Colonic mucosa (tissue), 4 donors: ENCODE results near the gene DHX57. TPM values are rescaled to one million over a fixed set of nuclear protein-coding genes. Genes with fewer than 3 reads are reported as not detected.

ENCODE experiments used
- DNase-seq: peaks from one replicate; pipeline ENCODE4 v3.0.0-alpha.2; 2020
- H3K27ac ChIP-seq: fragments of 200-600 bp; one replicate; pipeline ENCODE4 v1.8.0; 2021
- H3K27me3 ChIP-seq: fragments of 200-600 bp; one replicate; pipeline ENCODE4 v1.8.0; 2021
- H3K36me3 ChIP-seq: fragments of 200-600 bp; one replicate; pipeline ENCODE4 v1.8.0; 2021
- H3K4me1 ChIP-seq: fragments of 200-600 bp; one replicate; pipeline ENCODE4 v1.8.0; 2021; ENCODE audit warnings: mild to moderate bottlenecking
- H3K4me3 ChIP-seq: fragments of 200-600 bp; one replicate; pipeline ENCODE4 v1.8.0; 2021
- H3K9ac ChIP-seq, 2 donors: one replicate each; pipeline ENCODE4 v1.7.0; 2013; ENCODE audit warnings: control low read depth in 2 of 2, low read depth in 2 of 2, low read length in 2 of 2
- H3K9me3 ChIP-seq: fragments of 200-600 bp; one replicate; pipeline ENCODE4 v1.8.0; 2021
- CTCF ChIP-seq: fragments of 200-600 bp; IDR thresholded peaks from one replicate; pipeline ENCODE4 v1.8.0; 2022; ENCODE audit warnings: antibody characterized with exemption, mild to moderate bottlenecking
- intact Hi-C: fragments of 100-400 bp; cut with DNase I; formaldehyde crosslinking; loops from one replicate; pipeline ENCODE4 v1.14.1; 2022
- total RNA-seq, 2 donors: library from RNA; stranded (reverse); fragmentation: NEBNext Ultra II Directional in 1 of 2; extraction: Animal tissue kit (Norgen Biotek cat#: 25700) in 1 of 2; gene quantifications; one replicate each; pipeline ENCODE4 v1.2.1, GENCODE V29; 2021
- donor health status: healthy.
- donor health status: DM: no; HTN: no; CAD: no.
- donor health status: DM: no; HTN: no; CAD: no.

DHX57 gene
- total RNA-seq, 2 donors from 2014 or later, result 7.9 to 14.7 TPM

- intact Hi-C loops, result no loop called here
- peaks cover 4% of the 10 kb centered on the region for H3K36me3 ChIP-seq
Observed at GRCh38 chr2:38748943-38749804, 126.6 kb downstream of the DHX57 start.

GRCh38 chr2:38748391-38748790, 127.3 kb downstream of the DHX57 start:
- no peak for TF ChIP-seq CTCF
- Histone ChIP-seq H3K27me3 (no peaks in the 10 kb centered on the region), H3K36me3 (peaks cover 4% of the 10 kb centered on the region), H3K9me3 (no peaks in the 10 kb centered on the region), H3K4me3 (no peak overlapping the region), H3K27ac (no peak overlapping the region), H3K9ac (no peak overlapping the region), H3K4me1 (peaks cover 15% of the 10 kb centered on the region)
- no peak for DNase-seq
- intact Hi-C loops, result no loop called here

More at GRCh38 chr2:38748943-38749804, 126.6 kb downstream of the DHX57 start:
- Histone ChIP-seq H3K9ac (peak overlapping the region; percentile 83 to 98), H3K4me1 (peaks cover 11% of the 10 kb centered on the region), H3K27ac (no peak overlapping the region), H3K9me3 (no peaks in the 10 kb centered on the region), H3K27me3 (no peaks in the 10 kb centered on the region), H3K4me3 (peak overlapping the region; percentile 73)
- no peak for TF ChIP-seq CTCF
- DNase-seq, result no peak

DNA sequence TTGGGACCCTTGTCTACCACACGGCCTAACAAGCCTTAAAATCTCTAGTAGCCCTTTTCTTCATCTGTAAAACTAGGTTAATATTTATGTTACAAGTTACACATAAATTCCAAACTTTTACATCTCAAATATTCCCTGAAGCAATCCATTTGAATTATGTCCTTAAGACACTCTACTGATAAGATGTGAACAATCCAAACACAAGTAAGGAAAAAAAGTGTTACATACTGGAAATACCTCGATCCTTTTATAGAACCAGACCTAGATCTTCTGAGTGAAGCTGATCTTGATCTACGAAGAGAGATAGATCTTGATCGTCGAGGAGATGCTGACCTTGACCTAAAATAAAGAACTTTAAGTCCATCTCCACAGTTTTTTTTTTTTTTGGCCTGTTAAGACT, 127.9 kb downstream of the DHX57 start:
- peaks cover 4% of the 10 kb centered on the region for H3K36me3 ChIP-seq
- no peak for TF ChIP-seq CTCF
- H3K27ac ChIP-seq, result no peak overlapping the region
- DNase-seq, result no peak
- H3K9me3 ChIP-seq, result no peaks in the 10 kb centered on the region
- intact Hi-C loops, result no loop called here
- H3K4me1 ChIP-seq, result peaks cover 18% of the 10 kb centered on the region
- peak overlapping the region in 1 of 2 donors; percentile 9 for H3K9ac ChIP-seq
- H3K4me3 ChIP-seq, result no peak overlapping the region
- no peaks in the 10 kb centered on the region for H3K27me3 ChIP-seq

Other genes with a start within 250 kb of the DHX57 start
- gene GALM, start 209.8 kb downstream of the DHX57 start, total RNA-seq, result 10 to 100 TPM; 47.9 to 68.8 TPM
- gene SRSF7, start 124.6 kb downstream of the DHX57 start, total RNA-seq, result 100 to 1,000 TPM; 119 to 157 TPM
- 10 to 100 TPM in 1 of 2 donors, 1 to 10 TPM in 1; 8.8 to 18.7 TPM for gene GEMIN6, start 97.7 kb downstream of the DHX57 start, total RNA-seq
- gene MORN2, start within 50 bp of the DHX57 start, total RNA-seq, result 10 to 100 TPM in 1 of 2 donors, 1 to 10 TPM in 1; 9.2 to 11.5 TPM
- under 1 TPM; 0.32 to 0.35 TPM for gene ARHGEF33, start 13.9 kb upstream of the DHX57 start, total RNA-seq
- gene SOS1, start 245.1 kb upstream of the DHX57 start, total RNA-seq, result 10 to 100 TPM; 26.3 to 43.9 TPM